Measurements from ENCODE around the gene ATP8A2.

GRCh38 chr13:25378528-25378927 is 6.8 kb downstream of the ATP8A2 start:
- TF ChIP-seq CTCF (IDR thresholded peaks at IDR 0.05) = no peak
- TF ChIP-seq POLR2AphosphoS5 (IDR thresholded peaks at IDR 0.05) = no peak
